GM20431 (cell line): Measurements from ENCODE around the gene CDH15.
"Not testable (repeated sequence)": the region's sequence is repeated elsewhere in the genome, so short reads cannot be mapped to it uniquely, and the experiment has no call there.

Experiments used
- in situ Hi-C: fragments of 300-500 bp; cut with MseI, MboI; formaldehyde crosslinking; loops from one replicate; pipeline ENCODE4 v1.15.0; 2020; ENCODE audit warnings: low sequenced_read_pairs; ENCODE audit not compliant: unreplicated experiment

CDH15 gene

DNA sequence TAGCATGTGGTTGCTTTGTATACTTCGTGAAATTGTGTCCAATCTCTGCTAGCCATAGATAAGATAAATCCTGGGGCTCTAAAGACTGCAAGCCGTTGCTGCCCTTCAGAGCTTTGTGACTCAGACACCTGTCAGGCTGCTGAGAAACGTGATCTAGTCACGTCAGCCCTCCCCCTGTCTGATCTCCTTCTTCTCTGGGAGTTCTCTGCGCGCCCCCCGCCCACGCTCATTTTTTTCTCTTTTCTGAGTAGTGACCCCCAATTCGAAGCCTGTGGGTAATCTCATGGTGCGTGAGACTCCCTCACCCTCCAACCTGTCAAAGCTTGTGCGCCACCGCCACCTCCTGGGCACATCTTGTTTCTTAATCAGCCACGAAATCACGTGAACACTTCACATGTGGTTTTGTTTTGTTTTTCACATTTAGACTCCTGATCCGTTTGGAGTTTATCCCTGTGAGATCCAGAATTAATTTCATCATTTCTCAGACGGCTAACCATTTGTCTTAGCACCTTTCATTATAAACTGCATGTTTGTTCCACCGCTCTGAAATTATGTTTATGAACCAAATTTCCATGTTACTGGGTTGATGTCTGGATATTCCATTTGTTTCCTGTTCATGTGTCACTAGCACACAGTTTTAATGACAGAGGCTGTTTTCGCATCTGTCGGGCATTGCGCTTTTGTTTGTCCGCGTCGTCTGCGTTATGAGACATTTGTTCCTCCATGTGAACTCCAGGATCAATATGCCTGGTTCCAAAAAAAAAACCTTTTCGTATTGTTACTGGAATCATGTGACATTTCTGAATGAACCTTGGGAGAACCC is 45.0 kb downstream of the CDH15 start:
- in situ Hi-C loops: no loop called here

DNA sequence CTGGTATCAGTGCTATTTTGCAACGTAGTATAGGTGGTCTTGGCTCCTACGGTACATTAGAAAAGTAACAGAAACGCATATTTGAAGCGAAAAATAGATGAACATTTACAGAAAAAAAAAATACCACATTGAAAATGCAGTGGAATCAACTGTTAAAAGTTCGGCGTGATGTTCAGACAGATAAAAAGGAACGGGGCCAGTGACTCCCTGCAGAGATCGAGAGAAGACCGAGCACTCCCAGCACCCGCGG is 45.5 kb downstream of the CDH15 start:
- in situ Hi-C loops: no loop called here

DNA sequence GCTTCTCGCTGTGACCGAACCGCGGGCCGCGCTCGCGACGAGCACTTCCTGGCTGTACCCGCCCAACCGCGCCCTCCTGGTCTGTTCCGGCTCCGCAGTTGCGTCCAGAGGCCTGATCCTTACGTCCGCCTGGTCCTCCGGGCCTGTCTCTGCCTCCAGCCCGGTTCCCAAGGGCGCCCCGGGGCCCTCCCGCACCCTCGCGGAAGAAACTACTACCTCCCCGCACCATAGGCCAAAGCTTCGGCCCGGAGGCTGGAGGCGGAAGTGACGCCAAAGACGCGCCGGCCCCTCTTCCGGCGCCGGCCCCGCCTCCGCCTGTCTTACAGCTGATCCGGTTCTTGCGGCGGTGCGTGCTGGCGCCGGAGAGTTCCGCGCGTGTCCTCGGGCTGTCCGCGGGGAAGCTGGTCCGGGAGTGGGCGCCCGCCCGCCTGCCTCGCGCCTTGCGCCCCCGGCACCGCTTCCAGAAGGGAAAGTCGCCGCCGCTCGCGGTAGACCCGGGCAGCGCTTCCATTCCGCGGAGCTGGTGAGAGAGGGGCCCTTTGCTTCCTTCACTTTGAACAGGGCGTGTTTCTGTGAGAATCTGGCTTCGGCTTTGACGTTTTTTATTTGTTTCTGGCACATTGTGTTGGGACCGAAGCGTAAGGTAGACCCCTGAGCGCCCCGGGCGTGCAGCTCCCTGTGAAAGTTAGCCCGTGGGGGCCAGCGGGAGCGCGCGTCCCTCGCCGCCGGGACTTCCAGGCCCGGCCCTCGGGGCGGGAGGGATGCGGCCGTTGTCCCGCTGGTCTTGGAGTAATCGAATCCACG is 46.0 kb downstream of the CDH15 start, which contains the start of gene ZNF778:
TSS of gene ZNF778 (plus strand) at position 316 of the 804 bp plus-strand sequence. CDS start 3,425 bp downstream, outside the sequence.
- in situ Hi-C loops: no loop called here

DNA sequence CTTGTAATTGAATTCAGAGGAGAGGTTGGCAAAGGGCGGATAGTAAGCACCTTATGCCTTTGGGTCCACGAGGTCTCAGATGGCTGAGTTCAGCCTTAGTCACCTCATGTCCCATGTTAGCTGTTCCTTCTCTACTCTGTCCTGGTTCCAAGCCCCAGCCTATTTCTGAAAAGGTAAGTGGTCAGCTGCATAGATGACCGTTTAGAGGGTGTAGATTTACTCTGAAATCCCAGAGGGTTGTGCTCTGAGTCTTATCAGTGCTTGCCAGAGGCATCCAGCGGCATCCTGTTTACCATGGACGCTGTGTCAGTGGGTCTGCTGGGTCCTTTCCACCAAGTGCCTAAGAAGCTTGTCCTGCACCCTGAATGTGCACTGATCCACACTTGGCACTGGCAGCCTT is 47.8 kb downstream of the CDH15 start:
- in situ Hi-C loops: no loop called here

DNA sequence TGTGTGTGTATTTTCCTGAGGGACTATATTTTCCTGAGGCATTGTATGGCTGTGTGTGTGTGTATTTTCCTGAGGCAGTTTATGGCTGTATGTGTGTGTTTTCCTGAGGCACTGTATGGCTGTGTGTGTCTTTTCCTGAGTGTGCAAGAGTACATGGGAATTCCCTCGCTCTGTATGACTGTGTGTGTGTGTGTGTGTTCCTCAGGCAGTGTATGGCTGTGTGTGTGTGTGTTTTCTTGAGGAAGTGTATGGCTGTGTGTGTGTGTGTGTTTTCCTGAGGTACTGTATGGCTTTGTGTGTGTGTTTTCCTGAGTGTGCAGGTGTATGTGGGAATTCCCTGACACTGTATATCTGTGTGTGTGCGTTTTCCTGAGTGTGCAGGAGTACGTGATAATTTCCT is 50.1 kb downstream of the CDH15 start:
- in situ Hi-C loops: no loop called here

DNA sequence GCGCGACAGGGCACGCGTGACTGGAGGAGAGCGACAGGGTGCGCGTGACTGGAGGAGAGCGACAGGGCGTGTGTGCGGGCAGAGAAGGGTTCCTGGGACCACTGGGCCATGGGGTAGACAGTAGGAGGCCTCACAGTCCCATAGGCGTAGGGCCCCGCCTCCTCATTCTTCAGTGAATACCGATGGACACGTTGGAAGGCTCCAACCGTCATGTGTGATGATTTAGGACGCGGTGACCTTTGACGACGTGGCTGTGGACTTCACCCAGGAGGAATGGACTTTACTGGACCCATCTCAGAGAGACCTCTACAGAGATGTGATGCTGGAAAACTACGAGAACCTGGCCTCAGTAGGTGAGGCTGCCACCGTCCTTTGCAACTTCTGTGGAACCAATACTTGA is 51.4 kb downstream of the CDH15 start:
- in situ Hi-C loops: no loop called here

DNA sequence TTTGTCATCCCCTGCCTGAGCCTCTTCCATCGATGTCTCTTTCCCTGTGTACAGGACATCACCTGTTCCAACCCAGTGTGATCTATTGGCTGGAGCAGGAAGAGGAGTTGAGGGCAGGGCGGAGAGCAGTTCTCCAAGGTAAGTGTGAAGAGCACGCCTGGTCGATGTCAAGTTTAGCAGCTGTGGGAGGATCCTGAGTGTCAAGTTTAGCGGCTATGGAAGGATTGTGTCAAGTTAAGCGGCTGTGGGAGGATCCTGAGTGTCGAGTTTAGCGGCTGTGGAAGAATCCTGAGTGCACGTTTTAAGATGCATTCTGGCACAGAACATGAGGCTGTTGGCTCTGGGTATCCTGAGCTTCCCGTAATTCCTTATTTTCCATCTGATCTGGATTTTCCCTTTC is 53.1 kb downstream of the CDH15 start:
- in situ Hi-C loops: no loop called here

DNA sequence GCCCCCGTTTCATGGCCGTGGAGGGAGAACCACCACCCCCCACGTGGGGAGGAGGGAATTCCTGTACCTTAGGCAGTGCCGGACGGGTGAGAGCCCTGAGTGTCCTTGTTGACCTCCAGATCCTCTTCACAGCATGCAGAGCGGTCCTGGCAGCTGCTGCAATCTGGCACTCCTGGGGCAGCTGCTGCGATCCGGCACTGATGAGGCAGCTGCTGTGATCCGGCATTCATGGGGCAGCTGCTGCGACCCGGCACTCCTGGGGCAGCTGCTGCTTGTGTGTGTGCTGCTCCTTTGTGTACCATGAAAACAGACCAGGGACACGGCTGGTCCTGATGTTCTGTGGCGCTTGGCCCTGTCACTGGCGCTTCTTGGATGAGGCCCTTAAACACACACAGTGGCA is 58.7 kb downstream of the CDH15 start:
- in situ Hi-C loops: no loop called here

DNA sequence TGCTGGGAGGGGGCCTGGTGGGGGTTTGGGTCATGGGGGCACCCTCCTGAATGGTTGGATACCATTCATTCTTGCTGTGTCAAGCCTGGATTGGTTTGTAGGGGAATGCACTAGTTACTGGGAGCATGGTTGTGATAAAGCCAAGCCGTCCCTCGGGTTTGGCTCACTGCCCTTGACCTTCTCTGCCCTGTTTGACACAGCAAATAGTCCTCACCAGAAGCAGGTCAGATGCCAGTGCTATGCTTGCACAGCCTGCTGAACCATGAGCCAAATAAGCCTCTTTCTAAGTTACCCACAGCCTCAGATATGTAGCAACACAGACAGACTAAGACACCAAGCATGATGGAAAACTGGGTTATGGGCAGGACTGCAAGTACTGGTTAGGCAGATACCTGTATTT is 60.6 kb downstream of the CDH15 start:
- in situ Hi-C loops: no loop called here

DNA sequence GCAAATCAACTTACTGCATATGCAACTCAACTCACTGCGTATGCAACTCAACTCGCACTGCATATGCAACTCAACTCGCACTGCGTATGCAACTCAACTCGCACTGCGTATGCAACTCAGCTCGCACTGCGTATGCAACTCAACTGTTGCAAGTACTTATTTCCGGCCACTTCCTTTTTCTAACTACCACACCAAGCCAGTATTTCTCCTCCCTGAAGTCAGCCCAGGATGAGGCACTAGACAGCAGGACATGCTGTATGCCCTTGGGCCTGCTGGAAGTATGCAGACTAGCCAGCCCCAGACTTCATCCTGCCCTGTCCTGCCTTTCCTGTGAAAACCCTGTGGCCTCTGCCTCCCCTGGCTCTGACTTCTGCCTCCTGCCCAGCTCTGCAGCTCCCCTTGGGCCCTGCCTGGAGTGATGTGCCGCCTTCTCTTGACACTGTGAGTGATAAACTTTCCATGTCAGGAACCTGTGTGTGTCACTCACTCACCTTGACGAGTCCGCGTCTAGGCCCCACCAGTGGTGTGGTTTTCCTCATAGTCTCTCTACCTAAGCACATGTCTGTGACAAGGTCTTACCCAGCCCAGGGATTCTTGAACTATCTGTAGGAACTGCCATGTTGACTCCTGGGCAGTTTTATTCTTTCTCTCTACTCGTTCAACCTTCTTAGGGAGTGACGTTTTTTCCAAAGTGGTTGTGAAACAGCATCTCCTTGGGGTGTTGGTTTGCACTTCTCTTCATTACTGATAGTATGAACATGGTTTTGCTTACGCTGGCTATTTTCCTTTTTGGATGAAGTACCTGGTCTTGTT is 62.3 kb downstream of the CDH15 start:
- in situ Hi-C loops: no loop called here

DNA sequence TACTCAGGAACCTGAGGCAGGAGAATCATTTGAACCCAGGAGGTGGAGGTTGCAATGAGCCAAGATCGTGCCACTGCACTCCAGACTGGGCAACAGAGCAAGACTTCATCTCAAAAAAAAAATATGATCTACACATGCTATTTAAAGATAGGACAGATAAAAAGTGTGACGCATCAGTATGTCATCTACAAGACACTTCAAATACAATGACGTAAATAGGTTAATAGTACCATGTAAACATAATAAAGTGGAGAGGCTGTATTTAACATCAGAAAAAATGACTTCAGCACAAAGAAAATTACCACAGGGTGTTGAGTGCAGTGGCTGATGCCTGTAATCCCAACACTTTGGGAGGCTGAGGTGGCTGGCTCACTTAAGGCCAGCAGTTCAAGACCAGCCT is 66.2 kb downstream of the CDH15 start:
- in situ Hi-C loops: no loop called here

DNA sequence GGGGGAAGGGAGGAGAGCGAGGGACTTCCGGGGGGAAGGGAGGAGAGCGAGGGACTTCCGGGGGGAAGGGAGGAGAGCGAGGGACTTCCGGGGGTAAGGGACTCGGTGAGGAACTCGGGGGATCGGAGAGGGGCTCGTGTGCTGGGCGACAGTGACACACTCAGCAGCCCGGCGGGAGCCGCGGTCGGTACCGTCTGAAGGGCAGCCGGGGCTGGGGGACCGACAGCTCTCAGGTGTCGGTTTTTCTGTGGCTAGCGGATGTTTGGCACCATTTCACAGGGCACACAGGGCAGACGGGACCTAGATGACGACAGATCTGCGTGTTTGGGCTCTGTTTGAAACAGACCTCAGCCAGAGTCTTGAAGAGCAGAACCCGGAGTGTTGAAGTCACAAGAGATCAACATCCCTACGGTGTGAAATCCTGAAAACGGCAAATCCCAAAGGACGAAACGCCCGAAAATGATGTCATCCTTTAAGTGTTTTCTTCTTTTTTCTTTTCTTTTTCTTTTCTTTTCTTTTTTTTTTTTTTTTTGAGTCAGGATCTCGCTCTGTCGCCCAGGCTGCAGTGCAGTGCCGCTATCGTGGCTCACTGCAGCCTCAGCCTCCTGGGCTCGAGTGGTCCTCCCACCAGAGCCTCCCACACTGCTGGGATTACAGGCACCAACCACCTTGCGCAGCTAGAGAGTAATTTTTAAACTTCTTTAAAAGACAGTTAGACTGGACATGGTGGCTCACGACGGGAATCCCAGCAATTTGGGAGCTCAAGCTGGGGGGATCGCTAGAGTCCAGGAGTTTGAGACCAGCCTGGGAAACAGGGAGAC is 69.8 kb downstream of the CDH15 start:
- in situ Hi-C loops: no loop called here

DNA sequence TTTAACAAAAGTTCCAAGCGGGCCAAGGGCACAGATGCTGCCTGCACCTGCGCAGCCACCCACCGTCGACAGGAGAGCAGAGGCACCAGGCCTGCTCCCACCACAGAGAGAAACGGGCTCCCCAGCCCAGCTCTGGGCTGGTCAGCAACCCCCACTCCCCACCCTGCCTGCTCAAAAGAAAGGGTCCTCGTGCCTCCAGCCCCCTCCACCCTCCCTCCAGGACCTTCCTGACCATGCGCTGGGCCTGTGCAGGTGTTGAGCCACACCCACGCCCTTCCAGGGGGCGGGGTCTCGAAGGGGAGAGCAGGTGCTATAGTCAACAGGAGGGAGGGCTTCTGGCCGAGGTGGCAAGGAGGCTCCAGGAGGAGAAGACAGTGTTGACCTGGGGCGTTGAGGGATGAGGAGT is 71.2 kb downstream of the CDH15 start:
- in situ Hi-C loops: no loop called here

DNA sequence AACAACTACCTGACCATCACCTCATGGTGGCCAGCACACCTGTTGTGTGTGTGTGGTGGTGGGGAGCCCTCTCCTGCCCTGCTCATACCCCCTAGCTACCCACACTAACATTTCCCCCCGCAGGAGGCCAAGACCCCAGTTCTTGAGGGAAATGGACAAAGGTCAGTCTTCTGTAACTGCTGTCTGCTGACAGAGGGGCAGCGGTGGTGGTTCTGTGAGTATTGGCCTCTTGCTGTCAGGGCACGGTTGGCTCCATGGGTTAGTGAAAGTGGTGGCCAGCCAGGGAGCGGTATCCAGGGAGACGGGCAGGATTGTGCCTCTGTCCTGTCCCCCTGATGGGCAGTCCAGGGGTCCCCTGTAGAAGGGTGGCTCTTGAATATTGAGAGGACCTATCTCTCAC is 72.1 kb downstream of the CDH15 start:
- in situ Hi-C loops: no loop called here

DNA sequence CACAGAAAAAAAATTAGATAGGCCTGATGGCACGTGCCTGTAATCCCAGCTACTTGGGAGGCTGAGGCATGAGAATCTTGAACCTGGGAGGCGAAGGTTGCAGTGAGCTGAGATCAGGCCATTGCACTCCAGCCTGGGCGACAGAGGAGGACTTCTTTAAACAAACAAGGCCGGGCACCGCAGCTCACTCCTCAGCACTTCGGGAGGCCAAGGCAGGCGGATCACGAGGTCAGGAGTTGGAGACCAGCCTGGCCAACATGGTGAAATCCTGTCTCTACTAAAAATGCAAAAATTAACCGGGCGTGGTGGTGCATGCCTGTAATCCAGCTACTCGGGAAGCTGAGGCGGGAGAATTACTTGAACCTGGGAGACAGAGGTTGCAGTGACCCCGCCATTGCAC is 72.7 kb downstream of the CDH15 start:
- in situ Hi-C loops: not testable (repeated sequence)

DNA sequence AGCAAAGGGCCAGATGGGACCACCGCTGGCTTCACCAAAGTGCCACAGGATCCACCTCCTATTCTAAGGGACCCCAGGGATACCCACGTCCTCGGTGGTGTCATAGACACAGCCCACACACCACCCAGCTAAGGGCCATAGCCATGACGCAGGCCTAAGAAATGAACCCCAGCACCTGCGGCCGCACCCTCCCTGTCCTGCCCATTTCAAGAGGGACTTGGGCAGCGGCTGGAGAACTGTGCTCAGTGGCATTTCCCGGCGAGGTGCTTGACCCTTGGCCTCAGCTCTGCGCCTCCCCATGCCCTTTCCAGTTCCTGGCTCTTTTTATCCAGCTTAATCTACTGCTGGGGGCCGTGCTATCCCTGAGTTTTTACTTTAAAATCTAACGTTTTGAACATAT is 73.2 kb downstream of the CDH15 start:
- in situ Hi-C loops: no loop called here
